Occipital lobe (tissue), 2 donors: ENCODE measurements around the gene WDR72. TPM values are rescaled to one million over a fixed set of nuclear protein-coding genes. Genes with fewer than 3 reads are reported as not detected.

Experiments used
- DNase-seq: peaks from one replicate; lab custom pipeline; 2025; lab: John Stamatoyannopoulos, UW
- total RNA-seq: library from RNA; depleted of rRNA; stranded (reverse); fragments of >200 nt; gene quantifications from one replicate; pipeline ENCODE4 v1.2.3, GENCODE V29; 2014

The WDR72 gene
- total RNA-seq, 1 donor from 2014 or later = 0.16 TPM

DNA sequence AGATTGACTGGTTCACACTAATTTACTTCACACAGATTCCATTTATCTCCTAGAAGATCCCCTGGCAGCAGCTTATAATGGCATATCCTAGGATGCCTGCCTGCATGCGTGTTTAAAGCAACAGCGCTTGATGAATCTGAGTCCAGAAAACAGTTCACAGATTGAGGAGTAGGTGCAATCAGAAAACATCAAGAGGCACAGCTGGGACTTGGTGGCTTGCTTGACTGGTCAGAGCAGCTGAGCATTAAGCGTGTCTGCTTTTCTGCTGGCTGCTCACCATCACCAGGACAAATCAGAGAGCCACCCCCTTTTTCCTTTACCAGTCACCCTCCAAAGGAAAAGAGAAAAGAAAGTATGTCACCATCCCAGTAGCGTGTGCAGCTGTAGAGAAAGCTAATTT lies 223.6 kb downstream of the WDR72 start:
- DNase-seq = no peak

- no peak for DNase-seq
Observed at GRCh38 chr15:53534105-53534839, 225.2 kb downstream of the WDR72 start.

- DNase-seq = no peak
Observed at GRCh38 chr15:53530761-53531160, 228.7 kb downstream of the WDR72 start.

GRCh38 chr15:53527996-53528395 lies 231.5 kb downstream of the WDR72 start:
- DNase-seq = no peak

DNA sequence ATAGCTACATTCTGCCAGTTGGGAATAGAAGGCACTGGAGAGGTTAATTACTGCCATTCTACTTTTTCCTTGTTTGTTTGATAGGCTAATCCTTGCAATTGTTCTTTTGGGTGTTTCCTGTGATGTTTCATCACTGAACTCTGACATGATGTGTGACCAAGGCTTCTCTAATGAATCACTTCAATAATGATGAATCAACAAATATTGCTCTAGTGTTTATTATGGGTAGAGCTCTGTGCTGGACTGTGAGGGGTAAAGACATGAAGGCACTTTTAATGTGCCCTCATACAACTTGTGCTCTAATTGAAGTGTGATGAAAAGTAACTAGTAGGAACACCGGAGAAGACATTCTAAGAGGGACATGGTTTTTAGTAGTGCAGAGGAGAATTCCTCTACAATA lies 233.6 kb downstream of the WDR72 start:
- DNase-seq = no peak

GRCh38 chr15:53522991-53523390 lies 236.5 kb downstream of the WDR72 start:
- no peak for DNase-seq

DNA sequence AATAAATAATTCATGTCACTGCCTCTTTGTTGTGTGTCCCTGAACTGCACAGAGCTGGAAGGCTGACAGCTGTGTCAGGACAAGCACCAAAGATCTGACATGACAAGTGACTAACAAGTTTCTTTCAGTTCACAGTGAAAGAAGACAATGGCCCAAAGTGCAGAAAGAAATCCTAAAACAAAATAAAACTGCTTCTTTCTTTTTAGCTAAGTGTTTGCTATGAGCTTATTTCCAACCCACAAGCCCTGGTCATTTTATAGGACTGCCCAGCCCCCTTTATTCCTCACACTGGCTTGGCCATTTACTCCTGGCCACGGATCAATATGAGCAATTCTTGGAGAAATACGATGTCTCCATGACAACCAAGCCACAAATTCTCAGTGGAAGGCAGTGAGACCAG lies 238.5 kb downstream of the WDR72 start:
- DNase-seq = peak; percentile 9

DNA sequence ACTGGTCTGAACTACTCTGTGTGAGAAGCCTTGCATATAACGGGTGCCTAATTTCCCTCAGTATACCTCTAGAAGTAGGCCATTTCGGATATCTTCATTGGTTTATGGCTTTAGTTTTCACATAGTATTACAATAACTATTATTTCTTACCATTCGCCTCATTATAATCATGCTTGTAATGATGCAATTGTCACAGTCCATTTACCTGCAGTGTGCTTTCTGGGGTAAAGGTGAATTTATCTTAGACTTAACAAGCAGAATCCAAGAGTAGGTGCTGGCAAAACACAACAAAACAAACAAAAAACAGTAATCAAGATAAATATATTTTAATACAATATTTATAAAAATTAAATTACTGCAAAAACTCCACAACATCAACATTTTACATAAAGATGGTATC lies 246.0 kb downstream of the WDR72 start:
- DNase-seq = no peak

- DNase-seq = no peak
Observed at GRCh38 chr15:53512029-53512428, 247.4 kb downstream of the WDR72 start.

DNA sequence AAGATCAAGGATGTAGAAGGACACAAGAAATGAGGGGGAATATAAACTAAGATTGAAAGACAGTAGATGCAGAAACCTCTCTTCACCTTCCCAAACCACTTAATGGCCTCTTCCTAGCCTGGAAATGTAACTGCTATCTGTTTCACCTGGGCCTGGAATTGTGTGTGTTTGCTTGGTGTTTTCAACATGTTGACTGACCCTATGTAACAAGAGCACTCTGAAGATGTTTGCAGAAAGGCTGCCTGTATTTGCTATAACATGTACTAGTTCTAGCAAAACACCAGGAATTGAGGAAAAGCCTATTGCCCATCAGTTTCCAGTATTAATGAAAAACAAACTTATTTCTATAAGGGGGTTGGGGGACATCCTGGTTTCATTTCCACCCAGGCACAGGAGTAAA lies 248.3 kb downstream of the WDR72 start:
- DNase-seq = no peak

DNA sequence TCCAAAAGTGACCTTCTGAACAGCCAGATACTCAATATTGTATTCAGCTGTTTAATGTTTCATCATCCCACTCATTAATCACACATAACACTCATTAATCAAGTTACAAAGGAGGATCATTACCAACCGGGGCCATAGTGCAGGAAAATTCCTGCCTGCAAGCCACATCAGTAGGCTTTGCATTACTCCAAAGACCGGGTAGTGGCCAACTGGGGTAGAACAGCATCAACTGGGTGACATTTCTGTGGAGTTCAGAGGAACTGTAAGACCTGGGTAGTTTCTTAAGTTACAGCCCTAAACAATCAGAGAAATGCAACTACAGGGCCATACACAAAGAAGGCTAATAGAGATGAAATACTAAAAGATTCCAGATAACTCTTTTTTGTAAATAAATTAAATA lies 253.1 kb downstream of the WDR72 start:
- DNase-seq = no peak

DNA sequence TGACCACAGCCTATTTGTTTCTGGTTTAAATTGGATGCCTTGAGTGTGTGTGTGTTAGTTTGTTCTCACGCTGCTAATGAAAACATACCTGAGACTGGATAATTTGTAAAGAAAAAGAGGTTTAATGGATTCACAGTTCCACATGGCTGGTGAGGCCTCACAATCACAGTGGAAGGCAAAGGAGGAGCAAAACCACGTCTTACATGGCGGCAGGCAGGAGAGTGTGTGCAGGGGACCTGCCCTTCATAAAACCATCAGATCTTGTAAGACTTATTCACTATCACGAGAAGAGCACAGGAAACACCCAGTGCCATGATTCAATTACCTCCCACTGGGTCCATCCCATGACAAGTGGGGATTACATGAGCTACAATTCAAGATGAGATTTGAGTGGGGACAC lies 260.5 kb downstream of the WDR72 start:
- DNase-seq = no peak

GRCh38 chr15:53490341-53490740 lies 269.1 kb downstream of the WDR72 start:
- no peak for DNase-seq

GRCh38 chr15:53482055-53482454 lies 277.4 kb downstream of the WDR72 start:
- DNase-seq = no peak

GRCh38 chr15:53477981-53478766 lies 281.3 kb downstream of the WDR72 start:
- no peak for DNase-seq

- no peak for DNase-seq
Observed at GRCh38 chr15:53473886-53474285, 285.6 kb downstream of the WDR72 start.

DNA sequence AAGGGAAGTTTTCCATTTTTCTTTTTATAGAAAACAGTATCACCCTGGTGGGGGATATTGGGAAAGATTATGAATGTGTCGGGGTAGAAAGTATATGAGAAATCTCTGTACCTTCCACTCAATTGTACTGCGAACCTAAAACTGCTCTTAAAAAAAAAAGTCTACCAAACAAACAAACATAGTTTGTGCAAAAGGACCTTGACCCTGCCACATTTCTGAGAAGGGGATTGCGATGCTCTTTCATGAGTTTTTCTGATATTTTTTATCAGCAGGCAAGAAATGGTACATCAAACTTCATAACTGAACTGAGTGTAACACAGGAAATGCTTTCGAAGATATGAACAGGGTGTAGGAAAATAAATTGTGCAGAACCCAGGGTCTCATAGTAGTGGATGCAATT lies 286.0 kb downstream of the WDR72 start:
- DNase-seq = no peak

- no peak for DNase-seq
Observed at GRCh38 chr15:53472883-53473282, 286.6 kb downstream of the WDR72 start.

DNA sequence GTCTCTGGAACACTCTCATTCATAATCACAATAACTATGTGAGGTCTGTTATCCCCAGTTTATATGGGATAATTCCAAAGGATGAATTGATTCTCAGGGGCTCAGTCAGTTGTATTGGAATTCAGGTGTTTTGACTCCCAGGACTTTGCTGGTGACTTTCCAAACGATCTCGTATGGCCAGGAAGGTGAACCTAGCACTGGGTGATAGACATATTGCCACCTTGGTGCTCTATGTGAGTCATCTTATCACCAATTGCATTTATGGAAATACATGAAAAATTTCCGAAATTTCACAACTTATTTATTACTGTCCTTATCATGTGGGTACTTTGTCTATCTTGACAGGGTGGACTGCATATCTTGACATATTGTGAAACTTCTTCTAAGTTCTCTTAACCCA lies 287.3 kb downstream of the WDR72 start:
- DNase-seq = no peak

GRCh38 chr15:53470743-53471142 lies 288.7 kb downstream of the WDR72 start:
- DNase-seq = no peak

- DNase-seq = no peak
Observed at GRCh38 chr15:53469422-53469821, 290.0 kb downstream of the WDR72 start.
